ENCODE data around the gene SCRT2.

The SCRT2 gene

GRCh38 chr20:717271-717670, 41.7 kb upstream of the SCRT2 start:
- Histone ChIP-seq H3K18ac (ENCODE audit: low read depth in 1 of 2, low read length in 2 of 2) (no peak overlapping the region), H3K27ac (ENCODE audit: low read length, poor library complexity, severe bottlenecking) (no peak overlapping the region), H4K8ac (ENCODE audit: low read length) (no peak overlapping the region), H2AFZ (ENCODE audit: low read depth, low read length) (no peak overlapping the region), H2BK15ac (ENCODE audit: low read depth, poor library complexity, severe bottlenecking) (no peak overlapping the region), H3K9me3 (ENCODE audit: control insufficient read depth, low read length) (peaks cover 16% of the 10 kb centered on the region), H3K9ac (ENCODE audit: low read length) (no peak overlapping the region), H3K4me3 (ENCODE audit: insufficient read depth in 1 of 2, low read depth in 1 of 2, low read length in 2 of 2) (no peak overlapping the region), H3K4ac (ENCODE audit: low read depth in 1 of 2, low read length in 2 of 2) (no peak overlapping the region), H3K4me2 (ENCODE audit: low read length, poor library complexity, severe bottlenecking) (no peak overlapping the region), H2BK5ac (ENCODE audit: low read depth, low read length, poor library complexity, severe bottlenecking) (no peak overlapping the region), H4K91ac (ENCODE audit: low read length) (no peak overlapping the region), H2AK5ac (ENCODE audit: low read length, severe bottlenecking) (no peak overlapping the region), H3K36me3 (ENCODE audit: control insufficient read depth in 1 of 2, insufficient read depth in 2 of 2, low read depth in 1 of 2, low read length in 2 of 2) (no peaks in the 10 kb centered on the region), H3K14ac (ENCODE audit: low read length in 2 of 2) (no peak overlapping the region), H2BK12ac (ENCODE audit: low read length in 2 of 2) (no peak overlapping the region), H3K4me1 (ENCODE audit: control insufficient read depth, insufficient read depth, low read depth, low read length) (no peaks in the 10 kb centered on the region), H2BK120ac (ENCODE audit: low read depth, low read length) (no peak overlapping the region), H3K79me1 (replicated peaks; ENCODE audit: low read length, poor library complexity, severe bottlenecking) (no peaks in the 10 kb centered on the region), H3K27me3 (ENCODE audit: control insufficient read depth in 1 of 2, insufficient read depth in 1 of 2, low read length in 2 of 2) (peaks cover 55 to 59% of the 10 kb centered on the region in 2 experiments), H3K23ac (ENCODE audit: low read length in 2 of 2) (no peak overlapping the region)
- 83% methylated on average over 7 of the region's 7 CpGs for WGBS
- DNase-seq: no peak

DNA sequence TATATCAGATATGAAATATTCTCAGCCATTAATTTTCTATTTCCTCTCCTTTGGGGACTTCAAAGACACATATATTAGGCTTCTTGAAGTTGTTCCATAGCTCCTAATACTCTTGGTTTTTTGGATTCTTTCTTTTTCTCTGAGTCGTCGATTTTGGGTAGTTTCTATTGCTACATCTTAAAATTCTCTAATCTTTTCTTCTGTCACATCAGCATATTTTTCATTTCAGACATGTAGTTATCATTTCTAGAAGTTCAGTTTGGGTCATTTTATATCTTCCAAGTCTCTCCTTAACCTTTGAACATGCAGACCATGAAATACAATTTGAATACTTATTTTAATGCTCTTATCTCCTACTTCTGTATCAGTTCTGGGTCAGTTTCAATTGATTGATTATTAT, 38.9 kb upstream of the SCRT2 start:
- Histone ChIP-seq H3K4ac (ENCODE audit: low read depth in 1 of 2, low read length in 2 of 2) (no peak overlapping the region), H3K23ac (ENCODE audit: low read length in 2 of 2) (no peak overlapping the region), H3K27ac (ENCODE audit: low read length, poor library complexity, severe bottlenecking) (no peak overlapping the region), H2AFZ (ENCODE audit: low read depth, low read length) (no peak overlapping the region), H4K8ac (ENCODE audit: low read length) (no peak overlapping the region), H2AK5ac (ENCODE audit: low read length, severe bottlenecking) (no peak overlapping the region), H3K27me3 (ENCODE audit: control insufficient read depth in 1 of 2, insufficient read depth in 1 of 2, low read length in 2 of 2) (peaks cover 49 to 50% of the 10 kb centered on the region in 2 experiments), H3K36me3 (ENCODE audit: control insufficient read depth in 1 of 2, insufficient read depth in 2 of 2, low read depth in 1 of 2, low read length in 2 of 2) (no peaks in the 10 kb centered on the region), H2BK5ac (ENCODE audit: low read depth, low read length, poor library complexity, severe bottlenecking) (no peak overlapping the region), H3K4me1 (ENCODE audit: control insufficient read depth, insufficient read depth, low read depth, low read length) (no peaks in the 10 kb centered on the region), H2BK12ac (ENCODE audit: low read length in 2 of 2) (no peak overlapping the region), H3K9me3 (ENCODE audit: control insufficient read depth, low read length) (peaks cover 16% of the 10 kb centered on the region), H3K18ac (ENCODE audit: low read depth in 1 of 2, low read length in 2 of 2) (no peak overlapping the region), H3K4me3 (ENCODE audit: insufficient read depth in 1 of 2, low read depth in 1 of 2, low read length in 2 of 2) (no peak overlapping the region), H3K79me1 (replicated peaks; ENCODE audit: low read length, poor library complexity, severe bottlenecking) (no peaks in the 10 kb centered on the region), H3K9ac (ENCODE audit: low read length) (no peak overlapping the region), H2BK15ac (ENCODE audit: low read depth, poor library complexity, severe bottlenecking) (no peak overlapping the region), H3K14ac (ENCODE audit: low read length in 2 of 2) (no peak overlapping the region), H4K91ac (ENCODE audit: low read length) (no peak overlapping the region), H3K4me2 (ENCODE audit: low read length, poor library complexity, severe bottlenecking) (no peak overlapping the region), H2BK120ac (ENCODE audit: low read depth, low read length) (no peak overlapping the region)
- no peak for DNase-seq
- 100% methylated on average over 1 of the region's 2 CpGs for WGBS

- H2BK5ac ChIP-seq (ENCODE audit: low read depth, low read length, poor library complexity, severe bottlenecking): no peak overlapping the region
- H3K4me3 ChIP-seq (ENCODE audit: insufficient read depth in 1 of 2, low read depth in 1 of 2, low read length in 2 of 2): no peak overlapping the region
- H3K4me1 ChIP-seq (ENCODE audit: control insufficient read depth, insufficient read depth, low read depth, low read length): no peaks in the 10 kb centered on the region
- no peaks in the 10 kb centered on the region for H3K79me1 ChIP-seq (replicated peaks; ENCODE audit: low read length, poor library complexity, severe bottlenecking)
- H3K27me3 ChIP-seq (ENCODE audit: control insufficient read depth in 1 of 2, insufficient read depth in 1 of 2, low read length in 2 of 2): peaks cover 46 to 54% of the 10 kb centered on the region in 2 experiments
- no peak overlapping the region for H4K91ac ChIP-seq (ENCODE audit: low read length)
- peaks cover 27% of the 10 kb centered on the region for H3K9me3 ChIP-seq (ENCODE audit: control insufficient read depth, low read length)
- no peaks in the 10 kb centered on the region for H3K36me3 ChIP-seq (ENCODE audit: control insufficient read depth in 1 of 2, insufficient read depth in 2 of 2, low read depth in 1 of 2, low read length in 2 of 2)
- no peak overlapping the region for H3K27ac ChIP-seq (ENCODE audit: low read length, poor library complexity, severe bottlenecking)
- H3K9ac ChIP-seq (ENCODE audit: low read length): no peak overlapping the region
- no peak overlapping the region for H2AK5ac ChIP-seq (ENCODE audit: low read length, severe bottlenecking)
- no peak overlapping the region for H3K4ac ChIP-seq (ENCODE audit: low read depth in 1 of 2, low read length in 2 of 2)
- no peak overlapping the region for H3K23ac ChIP-seq (ENCODE audit: low read length in 2 of 2)
- no peak overlapping the region for H2BK15ac ChIP-seq (ENCODE audit: low read depth, poor library complexity, severe bottlenecking)
- WGBS: 40% methylated on average over 1 of the region's 2 CpGs
- H4K8ac ChIP-seq (ENCODE audit: low read length): no peak overlapping the region
- H3K4me2 ChIP-seq (ENCODE audit: low read length, poor library complexity, severe bottlenecking): no peak overlapping the region
- H3K14ac ChIP-seq (ENCODE audit: low read length in 2 of 2): no peak overlapping the region
- H3K18ac ChIP-seq (ENCODE audit: low read depth in 1 of 2, low read length in 2 of 2): no peak overlapping the region
- no peak overlapping the region for H2BK12ac ChIP-seq (ENCODE audit: low read length in 2 of 2)
- no peak for DNase-seq
- no peak overlapping the region for H2BK120ac ChIP-seq (ENCODE audit: low read depth, low read length)
- H2AFZ ChIP-seq (ENCODE audit: low read depth, low read length): no peak overlapping the region
These were observed 36.0 kb upstream of the SCRT2 start for GRCh38 chr20:711576-711975.

DNA sequence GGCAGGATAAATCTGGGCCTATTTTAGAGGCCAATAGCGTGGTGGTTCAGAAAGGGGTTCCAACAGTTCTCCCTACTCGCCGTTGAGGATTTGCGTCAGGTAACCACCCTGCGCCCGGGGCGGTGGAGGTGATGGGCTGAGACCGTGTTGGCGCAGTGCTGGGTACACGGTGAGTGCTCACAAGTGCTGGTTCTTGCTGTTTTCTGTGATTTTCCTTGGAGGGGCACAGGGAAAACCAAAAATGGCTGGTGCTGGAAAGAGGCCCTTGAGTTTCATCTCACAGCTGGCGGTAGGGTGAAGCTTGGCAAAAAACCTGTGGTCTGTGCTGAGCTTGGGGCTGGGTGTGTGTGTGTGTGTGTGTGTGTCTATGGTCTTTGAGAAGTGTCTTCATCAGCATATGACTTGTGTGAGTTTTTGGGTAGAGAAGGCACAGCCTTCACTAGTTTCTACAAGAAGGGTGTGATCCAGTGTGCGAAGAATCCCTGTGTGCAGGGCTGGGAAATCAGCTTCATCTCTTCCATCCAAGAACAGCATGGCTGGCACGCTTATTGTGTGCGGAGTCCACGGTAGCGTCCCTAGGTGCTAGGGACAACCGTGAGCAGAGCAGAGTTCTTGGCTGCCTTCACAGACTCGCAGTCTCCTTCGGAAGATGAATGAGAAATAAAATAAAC, 35.3 kb upstream of the SCRT2 start:
- Histone ChIP-seq H3K18ac (ENCODE audit: low read depth in 1 of 2, low read length in 2 of 2) (no peak overlapping the region), H2BK15ac (ENCODE audit: low read depth, poor library complexity, severe bottlenecking) (no peak overlapping the region), H3K27me3 (ENCODE audit: control insufficient read depth in 1 of 2, insufficient read depth in 1 of 2, low read length in 2 of 2) (peaks cover 50 to 57% of the 10 kb centered on the region in 2 experiments), H2AK5ac (ENCODE audit: low read length, severe bottlenecking) (no peak overlapping the region), H3K4me3 (ENCODE audit: insufficient read depth in 1 of 2, low read depth in 1 of 2, low read length in 2 of 2) (no peak overlapping the region), H3K79me1 (replicated peaks; ENCODE audit: low read length, poor library complexity, severe bottlenecking) (no peaks in the 10 kb centered on the region), H3K4me1 (ENCODE audit: control insufficient read depth, insufficient read depth, low read depth, low read length) (no peaks in the 10 kb centered on the region), H4K91ac (ENCODE audit: low read length) (no peak overlapping the region), H2AFZ (ENCODE audit: low read depth, low read length) (no peak overlapping the region), H3K23ac (ENCODE audit: low read length in 2 of 2) (no peak overlapping the region), H2BK120ac (ENCODE audit: low read depth, low read length) (no peak overlapping the region), H3K4me2 (ENCODE audit: low read length, poor library complexity, severe bottlenecking) (no peak overlapping the region), H3K9ac (ENCODE audit: low read length) (no peak overlapping the region), H3K36me3 (ENCODE audit: control insufficient read depth in 1 of 2, insufficient read depth in 2 of 2, low read depth in 1 of 2, low read length in 2 of 2) (no peaks in the 10 kb centered on the region), H3K4ac (ENCODE audit: low read depth in 1 of 2, low read length in 2 of 2) (no peak overlapping the region), H2BK12ac (ENCODE audit: low read length in 2 of 2) (no peak overlapping the region), H3K9me3 (ENCODE audit: control insufficient read depth, low read length) (peaks cover 27% of the 10 kb centered on the region), H3K14ac (ENCODE audit: low read length in 2 of 2) (no peak overlapping the region), H4K8ac (ENCODE audit: low read length) (no peak overlapping the region), H3K27ac (ENCODE audit: low read length, poor library complexity, severe bottlenecking) (no peak overlapping the region), H2BK5ac (ENCODE audit: low read depth, low read length, poor library complexity, severe bottlenecking) (no peak overlapping the region)
- no peak for DNase-seq
- 82% methylated on average over 17 of the region's 19 CpGs for WGBS

All from mesenchymal stem cell (in vitro differentiated cells and primary cell).